A673 (cell line): ENCODE results near the gene VWA5B1.

Experiments
- EZH2 ChIP-seq: fragments of 200-600 bp; sonication (generic); IDR thresholded peaks from 2 replicates; pipeline ENCODE4 v1.6.1; 2017; ENCODE audit warnings: borderline replicate concordance, low read depth, mild to moderate bottlenecking, mixed read lengths, antibody characterized with exemption, low read length; ENCODE audit not compliant: poor library complexity, severe bottlenecking
- TF ChIP-seq, protein P1 (sequence below): fragments of 300-800, 200-600 bp; sonication (generic); conservative IDR thresholded peaks from 2 replicates; pipeline ENCODE4 v1.5.1; 2017; ENCODE audit warnings: low read depth, mild to moderate bottlenecking, antibody characterized with exemption, low read length, moderate library complexity, mixed read lengths

DNA sequence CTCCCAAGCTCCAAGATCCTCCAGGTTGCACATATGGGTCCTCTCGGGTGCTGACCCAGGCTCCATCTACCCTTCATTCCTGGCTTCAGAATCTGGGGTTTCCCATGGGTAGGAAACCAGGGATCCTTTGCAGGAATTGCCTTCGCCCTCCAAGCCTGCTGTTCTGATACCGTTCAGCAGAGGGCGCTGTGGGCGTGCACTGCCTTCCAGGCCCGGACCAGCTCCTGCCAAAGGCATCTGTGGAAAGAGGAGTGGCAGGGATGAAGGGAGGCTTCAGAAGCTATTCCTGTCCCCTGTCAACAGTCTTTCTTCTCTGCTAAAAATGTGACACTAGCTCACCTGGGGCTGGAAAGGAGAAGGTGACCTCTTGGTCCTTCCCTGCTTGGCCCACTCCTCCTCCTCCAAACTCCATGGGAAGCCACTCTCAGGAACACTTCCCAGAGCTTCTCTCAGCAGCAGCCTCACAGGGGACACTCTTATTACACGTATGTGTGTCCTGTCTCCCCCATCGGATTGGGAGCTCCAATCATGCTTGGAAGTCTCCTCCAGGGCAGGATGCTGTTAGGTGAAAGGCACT is 71.2 kb downstream of the VWA5B1 start:
- TF ChIP-seq, protein P1, sequence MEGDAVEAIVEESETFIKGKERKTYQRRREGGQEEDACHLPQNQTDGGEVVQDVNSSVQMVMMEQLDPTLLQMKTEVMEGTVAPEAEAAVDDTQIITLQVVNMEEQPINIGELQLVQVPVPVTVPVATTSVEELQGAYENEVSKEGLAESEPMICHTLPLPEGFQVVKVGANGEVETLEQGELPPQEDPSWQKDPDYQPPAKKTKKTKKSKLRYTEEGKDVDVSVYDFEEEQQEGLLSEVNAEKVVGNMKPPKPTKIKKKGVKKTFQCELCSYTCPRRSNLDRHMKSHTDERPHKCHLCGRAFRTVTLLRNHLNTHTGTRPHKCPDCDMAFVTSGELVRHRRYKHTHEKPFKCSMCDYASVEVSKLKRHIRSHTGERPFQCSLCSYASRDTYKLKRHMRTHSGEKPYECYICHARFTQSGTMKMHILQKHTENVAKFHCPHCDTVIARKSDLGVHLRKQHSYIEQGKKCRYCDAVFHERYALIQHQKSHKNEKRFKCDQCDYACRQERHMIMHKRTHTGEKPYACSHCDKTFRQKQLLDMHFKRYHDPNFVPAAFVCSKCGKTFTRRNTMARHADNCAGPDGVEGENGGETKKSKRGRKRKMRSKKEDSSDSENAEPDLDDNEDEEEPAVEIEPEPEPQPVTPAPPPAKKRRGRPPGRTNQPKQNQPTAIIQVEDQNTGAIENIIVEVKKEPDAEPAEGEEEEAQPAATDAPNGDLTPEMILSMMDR: peak; percentile 85
- TF ChIP-seq EZH2: no peak
